Measurements from ENCODE around the gene KIAA0513. TPM values are rescaled to one million over a fixed set of nuclear protein-coding genes. Genes with fewer than 3 reads are reported as not detected.
"Not testable (repeated sequence)": the region's sequence is repeated elsewhere in the genome, so short reads cannot be mapped to it uniquely, and the experiment has no call there.

KIAA0513 gene
- total RNA-seq, 1 donor from 2014 or later, result 12.6 TPM

DNA sequence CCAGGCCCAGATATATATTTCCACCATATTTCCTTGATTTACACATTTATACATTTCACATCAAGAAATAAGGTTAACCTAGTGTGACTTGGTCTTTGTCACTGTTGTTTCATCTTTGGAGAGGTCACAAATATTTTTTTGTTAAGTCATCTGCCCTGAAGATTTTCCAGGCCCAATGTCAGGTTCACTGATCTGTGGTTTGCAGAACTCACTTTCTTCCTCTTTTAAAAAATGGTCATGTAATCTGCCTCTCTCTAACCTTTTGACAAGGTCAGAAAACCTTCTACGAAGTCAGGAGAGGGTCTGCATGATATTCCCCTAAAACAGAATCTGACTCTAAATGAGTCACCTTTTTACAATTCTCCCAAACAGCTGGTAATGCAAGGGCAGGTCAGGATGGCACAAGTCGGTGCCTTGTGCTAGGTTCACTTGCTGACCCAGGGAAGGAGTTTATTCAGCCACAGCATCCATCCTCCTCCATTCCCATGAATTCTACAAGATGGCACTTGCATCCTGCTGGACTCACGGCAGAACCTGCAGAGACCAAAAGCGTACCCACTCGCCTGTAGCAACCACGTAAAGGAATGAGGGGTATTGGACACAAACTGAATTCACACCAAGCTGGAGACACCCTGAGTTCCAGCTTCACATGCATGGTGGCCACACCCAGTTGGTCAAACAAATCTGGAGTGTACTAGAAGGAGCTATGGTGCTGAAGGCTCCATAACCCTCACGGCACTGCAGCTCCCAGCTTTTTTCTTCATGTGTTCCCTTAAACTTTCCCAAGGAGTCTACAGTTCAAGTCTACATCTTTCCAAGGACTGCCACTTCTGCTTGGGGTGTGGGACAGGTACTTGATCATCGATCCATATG is 1.6 kb upstream of the KIAA0513 start:
- intact Hi-C loops (cut with DNase I), result no loop called here

DNA sequence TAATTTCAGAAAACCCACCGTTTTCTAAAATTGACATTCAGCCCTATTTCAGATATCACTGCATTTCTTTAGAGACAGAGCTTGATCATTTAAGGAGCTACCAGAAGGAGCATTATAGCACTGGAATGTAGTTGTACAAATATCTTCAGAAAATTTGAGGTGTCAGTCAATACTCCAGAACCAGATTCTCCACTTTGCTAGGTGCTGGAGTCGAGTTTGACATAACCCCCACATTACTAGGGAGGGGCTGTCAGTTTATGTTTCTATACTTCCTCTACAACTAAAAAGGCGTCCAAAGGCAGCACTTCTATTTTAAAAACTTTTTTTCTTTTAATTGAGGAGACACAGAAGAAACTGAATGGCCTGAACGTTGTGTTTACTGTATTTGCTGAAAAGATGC is 892 bp upstream of the KIAA0513 start:
- no peak for ATAC-seq
- intact Hi-C loops (cut with DNase I), result no loop called here

More for the DNA sequence above, 1.6 kb upstream of the KIAA0513 start:
- DNase-seq (ENCODE audit: low spot score) (no peak), ATAC-seq (no peak)

GRCh38 chr16:85027958-85028684 is 526 bp downstream of the KIAA0513 start:
- intact Hi-C loops (cut with DNase I), result no loop called here
- DNase-seq (ENCODE audit: low spot score) (no peak), ATAC-seq (peak; percentile 18)

More for the DNA sequence above, 892 bp upstream of the KIAA0513 start:
- no peak for DNase-seq (ENCODE audit: low spot score)

GRCh38 chr16:85028685-85029407 is 1.3 kb downstream of the KIAA0513 start:
- intact Hi-C loops (cut with DNase I), result no loop called here
- peak; percentile 53 for ATAC-seq
- no peak for DNase-seq (ENCODE audit: low spot score)

- intact Hi-C loops (cut with DNase I), result no loop called here
- ATAC-seq (peak; percentile 41), DNase-seq (ENCODE audit: low spot score) (no peak)
Measured at GRCh38 chr16:85029408-85029784, 1.8 kb downstream of the KIAA0513 start.

GRCh38 chr16:85029981-85030401 is 2.4 kb downstream of the KIAA0513 start:
- intact Hi-C loops (cut with DNase I), result no loop called here
- no peak for DNase-seq (ENCODE audit: low spot score)

DNA sequence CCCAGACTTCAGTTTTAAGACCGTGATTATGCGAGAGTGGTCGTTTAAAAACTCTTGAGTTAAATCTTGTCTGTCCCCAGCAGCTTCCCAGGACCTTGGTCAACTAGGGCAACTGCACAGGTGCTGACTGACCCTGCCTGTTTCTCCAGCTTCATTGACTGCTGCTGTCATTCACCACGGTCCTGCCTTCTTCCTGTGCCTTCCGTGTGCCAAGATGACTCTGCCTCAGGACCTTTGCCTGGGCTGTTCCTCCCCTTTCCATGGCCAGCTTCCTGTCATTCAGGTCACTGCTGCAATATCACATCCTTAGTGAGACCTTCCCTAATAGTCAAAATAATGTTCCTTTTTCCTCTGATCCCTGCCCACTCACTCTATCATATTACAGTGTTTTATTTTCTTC is 3.9 kb downstream of the KIAA0513 start:
- DNase-seq (ENCODE audit: low spot score), result no peak
- intact Hi-C loops (cut with DNase I), result no loop called here
- no peak for ATAC-seq

More at GRCh38 chr16:85029981-85030401, 2.4 kb downstream of the KIAA0513 start:
- ATAC-seq, result no peak

- ATAC-seq; intact Hi-C loops (cut with DNase I); DNase-seq (ENCODE audit: low spot score): not testable (repeated sequence)
Measured at GRCh38 chr16:85032187-85032586, 4.6 kb downstream of the KIAA0513 start.

GRCh38 chr16:85033171-85033570 is 5.6 kb downstream of the KIAA0513 start:
- no peak for ATAC-seq
- no peak for DNase-seq (ENCODE audit: low spot score)
- intact Hi-C loops (cut with DNase I), result no loop called here

DNA sequence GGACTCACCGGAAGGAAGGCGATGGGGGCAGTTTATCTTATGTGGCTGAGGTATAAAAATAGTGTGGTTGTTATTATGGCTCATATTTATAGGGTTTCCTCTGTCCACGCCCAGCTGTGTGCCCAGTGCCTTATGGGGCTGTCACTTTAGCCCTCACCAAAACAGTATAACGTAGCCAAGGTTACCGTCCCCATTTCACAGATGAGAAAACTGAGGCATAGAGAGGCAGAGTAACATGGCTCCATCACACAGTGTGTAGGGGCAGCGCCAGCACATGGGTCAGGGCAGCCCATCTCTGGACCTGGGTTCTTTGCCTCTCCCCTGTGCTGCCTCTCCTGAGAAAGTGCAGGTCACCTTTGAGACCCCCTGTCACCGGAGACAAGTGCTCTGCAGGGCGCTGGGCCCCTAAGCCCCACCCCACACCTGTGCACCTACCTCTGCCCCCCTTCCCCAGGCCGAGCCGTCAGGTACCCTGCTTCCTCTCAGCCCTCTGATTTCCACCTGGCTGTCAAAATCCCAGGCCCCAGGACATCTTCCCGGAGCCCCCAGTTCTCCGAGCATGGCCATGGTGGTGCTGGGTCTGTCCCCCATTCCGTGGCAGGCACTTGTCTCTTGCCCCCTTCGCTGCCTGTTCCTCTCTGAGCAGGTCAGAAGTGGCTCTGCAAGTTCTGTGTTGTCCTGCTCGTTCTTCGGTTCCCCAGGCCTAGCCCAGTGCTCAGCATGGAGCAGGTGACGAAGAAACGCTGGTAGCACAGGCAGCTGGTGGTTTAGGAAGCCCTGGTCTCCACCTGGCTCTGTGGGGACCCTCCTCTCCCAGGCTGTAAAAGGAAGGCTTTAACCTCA is 7.2 kb downstream of the KIAA0513 start:
- ATAC-seq (no peak), DNase-seq (ENCODE audit: low spot score) (no peak)
- intact Hi-C loops (cut with DNase I), result no loop called here

DNA sequence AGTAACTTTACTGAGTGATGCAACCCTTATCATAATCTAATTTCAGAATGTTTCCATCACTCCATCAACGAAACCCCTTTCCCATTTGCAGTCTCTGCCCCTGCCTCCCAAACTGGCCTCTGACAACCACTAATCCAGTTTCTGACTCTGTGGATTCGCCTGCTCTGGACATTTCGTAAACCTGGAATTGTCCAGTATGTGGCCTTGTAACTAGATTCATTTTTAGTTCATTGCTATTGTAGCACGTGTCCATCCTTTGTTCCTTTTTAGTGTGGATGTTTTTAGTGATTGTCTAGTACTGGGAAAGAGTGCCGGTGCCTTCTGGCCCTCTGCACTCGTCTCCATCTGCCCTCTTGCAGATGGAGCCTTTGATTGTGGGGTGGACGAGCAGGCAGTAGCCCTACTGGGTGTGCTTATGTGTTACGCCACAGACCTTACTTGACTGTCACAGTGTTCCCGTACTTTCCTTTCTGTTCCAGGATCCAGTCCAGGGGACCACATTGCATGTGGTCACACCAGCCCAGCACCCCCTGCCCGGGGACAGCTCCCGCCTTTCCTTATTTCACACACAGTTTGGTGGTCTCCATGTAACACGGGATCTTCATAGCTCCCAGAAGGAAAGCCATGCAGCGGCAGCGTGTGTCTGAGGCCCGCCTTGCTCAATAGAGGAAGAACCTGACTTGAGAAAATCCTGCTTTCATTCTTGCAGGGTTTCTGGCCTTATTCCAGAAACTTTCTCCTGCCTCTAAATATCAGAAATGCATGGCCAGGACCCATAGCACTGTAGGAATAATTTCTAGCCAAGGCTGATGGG is 8.8 kb downstream of the KIAA0513 start:
- DNase-seq (ENCODE audit: low spot score) (no peak), ATAC-seq (peak; percentile 27)

GRCh38 chr16:85037050-85037410 is 9.4 kb downstream of the KIAA0513 start:
- intact Hi-C loops (cut with DNase I), result no loop called here
- ATAC-seq (peak; percentile 49), DNase-seq (ENCODE audit: low spot score) (no peak)

More for the DNA sequence above, 8.8 kb downstream of the KIAA0513 start:
- intact Hi-C loops (cut with DNase I), result no loop called here

- DNase-seq (ENCODE audit: low spot score) (no peak), ATAC-seq (no peak)
- intact Hi-C loops (cut with DNase I), result no loop called here
Measured at GRCh38 chr16:85037721-85038120, 10.1 kb downstream of the KIAA0513 start.

DNA sequence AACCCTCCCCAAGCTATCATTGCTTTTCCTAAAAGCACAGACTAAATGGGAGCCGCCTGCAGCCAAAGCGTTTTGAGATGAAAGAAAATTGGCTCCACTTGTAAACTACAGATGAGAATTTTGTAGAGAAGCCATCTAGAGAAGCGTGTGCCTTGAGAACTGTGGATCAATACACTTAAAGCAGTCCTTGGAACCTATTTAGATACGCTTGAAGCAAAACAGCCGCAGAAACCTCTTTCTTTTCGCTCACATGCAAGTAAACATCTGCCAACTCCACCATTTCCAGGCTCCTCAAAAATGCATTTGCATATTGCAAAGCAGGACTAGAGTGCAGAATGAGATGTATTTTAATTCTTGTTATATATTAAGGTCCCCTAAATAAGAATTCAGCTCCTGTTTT is 13.1 kb downstream of the KIAA0513 start:
- intact Hi-C loops (cut with DNase I), result no loop called here
- no peak for ATAC-seq
- DNase-seq (ENCODE audit: low spot score), result no peak

- intact Hi-C loops (cut with DNase I), result no loop called here
- no peak for DNase-seq (ENCODE audit: low spot score)
- ATAC-seq, result no peak
Measured at GRCh38 chr16:85041219-85042166, 13.9 kb downstream of the KIAA0513 start.

- intact Hi-C loops (cut with DNase I), result no loop called here
- DNase-seq (ENCODE audit: low spot score) (no peak), ATAC-seq (no peak)
Measured at GRCh38 chr16:85042167-85042526, 14.6 kb downstream of the KIAA0513 start.

- no peak for DNase-seq (ENCODE audit: low spot score)
- ATAC-seq, result no peak
- intact Hi-C loops (cut with DNase I), result no loop called here
Measured at GRCh38 chr16:85042606-85043005, 15.0 kb downstream of the KIAA0513 start.
